Stimulated activated CD4-positive, alpha-beta T cell treated with anti-CD3 and anti-CD28 coated beads, Interleukin-1b, Interleukin-23, amount 100 ng/mL, for 24 hours (primary cell): ENCODE results near the gene PCYT1A.
A peak's percentile ranks its signal among the peaks of the same experiment; 100 is the strongest.
"Not testable (repeated sequence)": the region's sequence is repeated elsewhere in the genome, so short reads cannot be mapped to it uniquely, and the experiment has no call there.

ENCODE experiments used
- DNase-seq, 4 experiments: peaks; one replicate each; pipeline ENCODE4 v3.0.0-alpha.2; 2020; ENCODE audit warnings: low read depth in 4 of 4, low spot score in 1 of 4

The PCYT1A gene

GRCh38 chr3:196288141-196288460 lies 575 bp upstream of the PCYT1A start:
- DNase-seq, result no peak

GRCh38 chr3:196287090-196287439 lies 461 bp downstream of the PCYT1A start:
- DNase-seq, result no peak

DNA sequence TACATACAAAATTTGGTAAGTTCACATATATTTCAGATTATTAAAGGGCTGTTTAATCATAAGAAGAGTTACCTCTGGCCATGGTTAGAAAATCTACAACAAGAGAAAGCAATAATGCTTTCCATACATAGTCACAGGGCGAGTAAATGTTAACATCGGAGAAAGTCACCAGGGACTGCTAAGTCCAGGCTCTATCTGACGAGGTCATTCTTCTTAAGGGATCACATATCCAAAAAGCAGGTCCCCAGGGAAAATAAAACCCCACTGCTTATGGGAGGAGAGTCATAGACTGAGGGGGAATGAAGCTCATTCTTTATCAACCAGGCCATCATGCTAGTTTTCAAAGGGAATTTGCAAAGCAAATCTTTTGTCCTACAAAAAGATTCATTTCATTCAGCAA lies 3.1 kb downstream of the PCYT1A start:
- no peak for DNase-seq

- DNase-seq, result no peak
These were observed 5.6 kb downstream of the PCYT1A start for GRCh38 chr3:196281962-196282361.

GRCh38 chr3:196280689-196281440 lies 6.7 kb downstream of the PCYT1A start:
- DNase-seq, result no peak

DNA sequence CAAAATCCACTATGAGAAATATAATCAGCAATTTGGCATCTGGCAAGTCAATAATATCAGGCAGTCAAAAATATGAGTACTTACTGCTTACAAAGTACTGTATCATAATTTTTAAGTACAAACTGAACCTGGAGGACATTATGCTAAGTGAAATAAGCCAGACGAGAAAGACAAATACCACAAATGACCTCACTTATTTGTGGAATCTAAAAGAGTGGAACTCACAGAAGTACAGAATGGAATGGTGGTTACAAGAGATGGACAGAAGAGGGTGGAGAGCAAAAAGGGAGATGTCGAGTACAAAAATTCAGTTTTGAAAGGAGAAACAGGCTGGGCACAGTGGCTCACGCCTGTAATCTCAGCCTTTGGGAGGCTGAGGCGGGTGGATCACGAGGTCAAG lies 12.4 kb downstream of the PCYT1A start:
- no peak for DNase-seq

DNA sequence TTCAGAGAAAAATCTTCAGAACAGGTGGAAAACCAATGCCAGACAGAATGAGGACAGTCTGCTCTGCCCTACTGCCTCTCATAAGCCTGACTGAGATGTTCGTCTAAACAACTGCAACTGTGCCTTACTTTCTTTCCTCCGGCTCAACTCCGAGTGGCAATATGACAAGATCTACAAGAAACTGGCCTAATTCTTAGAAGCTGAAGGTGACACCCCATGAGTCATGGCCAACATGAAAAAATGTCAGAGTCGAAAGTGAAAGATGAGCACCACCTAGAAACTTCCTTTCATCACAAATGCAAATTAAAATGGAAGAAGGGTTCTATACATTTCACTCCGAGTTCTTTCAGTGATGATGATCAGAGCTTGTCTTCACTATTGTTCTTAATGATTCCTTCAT lies 12.9 kb downstream of the PCYT1A start:
- peak in 3 of 4 experiments; percentile 26 to 55 (median 34) for DNase-seq

DNA sequence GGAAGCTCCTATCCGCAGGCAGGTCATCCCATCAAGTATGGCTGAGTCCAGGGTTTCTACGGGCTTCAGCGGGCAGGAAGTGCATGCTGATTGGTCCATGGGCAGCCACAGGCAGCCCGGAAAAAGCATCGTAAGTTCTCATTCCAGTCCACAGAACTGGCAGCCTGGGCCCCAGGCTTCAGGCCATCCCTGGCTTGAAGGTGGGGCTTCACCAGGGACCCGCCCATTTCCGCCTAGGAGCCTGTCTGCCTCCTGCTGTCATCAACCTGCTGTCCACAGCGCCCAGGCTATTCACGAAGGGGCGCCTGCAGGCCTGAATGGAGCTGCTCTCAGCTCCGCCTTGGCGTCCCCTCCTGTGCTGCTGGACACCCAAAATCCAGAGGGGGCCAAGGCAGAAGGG lies 13.9 kb downstream of the PCYT1A start:
- no peak for DNase-seq

- no peak for DNase-seq
These were observed 14.7 kb downstream of the PCYT1A start for GRCh38 chr3:196272826-196273225.

DNA sequence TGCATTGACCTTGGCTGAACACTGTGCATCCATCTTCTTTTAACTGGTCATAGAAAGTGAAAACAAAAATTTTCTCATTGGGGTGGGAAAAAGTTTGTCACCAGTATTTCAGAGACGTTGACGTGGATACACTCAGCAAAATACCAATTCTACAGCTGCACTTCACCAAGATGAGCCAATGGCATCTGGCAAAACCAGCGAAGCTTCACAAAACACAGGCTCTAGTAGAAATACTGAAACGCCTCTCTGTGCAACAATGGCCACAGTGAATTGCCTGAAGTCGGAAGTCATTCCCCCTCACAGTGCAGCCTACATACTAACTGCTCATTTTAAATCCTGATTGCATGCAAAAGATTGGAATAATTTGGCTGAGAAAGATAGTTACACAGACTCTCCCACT lies 17.0 kb downstream of the PCYT1A start:
- DNase-seq, result no peak

- no peak for DNase-seq
These were observed 19.0 kb downstream of the PCYT1A start for GRCh38 chr3:196268284-196269163.

- DNase-seq, result no peak
These were observed 23.7 kb downstream of the PCYT1A start for GRCh38 chr3:196263819-196264218.

DNA sequence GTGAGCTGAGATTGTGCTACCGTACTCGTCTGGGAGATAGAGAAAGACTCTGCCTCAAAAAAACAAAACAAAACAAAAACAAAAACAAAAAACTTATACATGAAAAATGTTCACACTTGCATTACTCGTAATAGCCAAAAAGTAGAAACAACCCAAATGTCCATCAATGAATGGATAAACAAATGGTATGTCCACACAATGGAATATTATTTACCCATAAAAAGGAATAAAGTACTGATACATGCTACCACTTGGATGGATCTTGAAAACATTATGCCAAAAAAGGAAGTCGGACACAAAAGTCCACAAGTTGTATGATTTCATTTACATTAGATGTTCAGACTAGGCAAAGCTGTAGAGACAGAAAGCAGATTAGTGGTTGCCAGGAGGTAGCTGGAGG lies 26.7 kb downstream of the PCYT1A start:
- no peak for DNase-seq

- no peak for DNase-seq
These were observed 31.8 kb downstream of the PCYT1A start for GRCh38 chr3:196255776-196256175.

GRCh38 chr3:196254376-196255283 lies 32.9 kb downstream of the PCYT1A start:
- DNase-seq, result no peak

DNA sequence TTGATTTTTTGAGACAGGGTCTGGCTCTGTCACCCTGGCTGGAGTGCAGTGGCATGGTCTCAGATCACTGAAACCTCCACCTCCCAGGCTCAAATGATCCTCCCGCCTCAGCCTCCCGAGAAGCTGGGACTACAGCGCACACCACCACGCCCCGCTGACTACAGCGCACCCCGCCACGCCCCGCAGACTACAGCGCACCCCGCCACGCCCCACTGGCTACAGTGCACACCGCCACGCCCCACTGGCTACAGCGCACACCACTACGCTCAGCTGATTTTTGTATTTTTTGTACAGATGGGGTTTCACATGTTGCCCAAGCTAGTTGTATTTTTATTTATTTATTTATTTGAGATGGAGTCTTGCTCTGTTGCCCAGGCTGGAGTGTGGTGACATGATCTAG lies 35.6 kb downstream of the PCYT1A start:
- DNase-seq, result no peak

GRCh38 chr3:196246612-196247308 lies 40.8 kb downstream of the PCYT1A start:
- DNase-seq, result no peak

- DNase-seq, result not testable (repeated sequence)
These were observed 43.4 kb downstream of the PCYT1A start for GRCh38 chr3:196244166-196244565.

GRCh38 chr3:196241704-196242103 lies 45.8 kb downstream of the PCYT1A start:
- no peak for DNase-seq

DNA sequence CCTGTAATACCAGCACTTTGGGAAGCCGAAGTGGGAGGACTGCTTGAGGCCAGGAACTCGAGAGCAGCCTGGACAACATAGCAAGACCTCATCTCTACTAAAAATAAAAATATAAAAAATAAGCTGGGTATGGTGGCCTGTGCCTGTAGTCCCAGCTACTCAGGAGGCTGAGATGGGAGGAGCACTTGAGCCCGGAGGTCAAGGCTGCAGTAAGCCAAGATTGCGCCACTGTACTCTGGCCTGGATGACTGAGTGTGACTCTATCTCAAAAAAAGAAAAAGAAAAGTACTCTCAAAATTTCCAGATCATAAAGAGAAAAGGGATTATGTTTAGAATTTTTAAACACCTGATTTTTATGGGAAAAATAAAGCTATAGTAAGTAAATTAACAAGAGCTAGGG lies 47.1 kb downstream of the PCYT1A start:
- DNase-seq, result no peak
